ENCODE data around the gene DOCK10.

DOCK10 gene

DNA sequence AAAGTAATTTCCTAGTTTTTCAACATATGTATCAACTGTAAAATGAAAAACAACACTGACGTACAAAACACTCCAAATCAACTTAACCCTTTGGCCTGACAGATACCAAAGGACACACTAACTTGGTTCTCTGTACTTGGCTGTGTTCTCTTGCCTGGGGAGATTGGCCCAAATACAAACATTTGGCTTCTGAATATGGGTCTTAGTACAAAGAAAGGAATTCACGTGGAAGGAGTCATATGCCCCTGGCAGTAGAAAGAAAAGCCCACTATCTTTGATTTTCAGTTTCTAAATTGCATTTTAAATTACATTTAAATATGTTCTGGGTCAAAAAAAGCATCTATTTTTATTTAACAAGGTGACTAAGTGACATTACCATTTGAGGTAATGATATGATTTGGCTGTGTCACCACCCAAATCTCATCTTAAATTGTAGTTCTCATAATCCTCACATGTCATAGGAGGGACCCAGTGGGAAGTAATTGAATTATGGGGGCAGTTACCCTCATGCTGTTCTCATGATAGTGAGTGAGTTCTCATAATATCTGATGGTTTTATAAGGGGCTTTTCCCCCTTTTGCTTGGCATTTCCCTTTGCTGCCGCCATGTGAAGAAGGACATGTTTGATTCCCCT is 172.6 kb downstream of the DOCK10 start:
- DNase-seq, result no peak

DNA sequence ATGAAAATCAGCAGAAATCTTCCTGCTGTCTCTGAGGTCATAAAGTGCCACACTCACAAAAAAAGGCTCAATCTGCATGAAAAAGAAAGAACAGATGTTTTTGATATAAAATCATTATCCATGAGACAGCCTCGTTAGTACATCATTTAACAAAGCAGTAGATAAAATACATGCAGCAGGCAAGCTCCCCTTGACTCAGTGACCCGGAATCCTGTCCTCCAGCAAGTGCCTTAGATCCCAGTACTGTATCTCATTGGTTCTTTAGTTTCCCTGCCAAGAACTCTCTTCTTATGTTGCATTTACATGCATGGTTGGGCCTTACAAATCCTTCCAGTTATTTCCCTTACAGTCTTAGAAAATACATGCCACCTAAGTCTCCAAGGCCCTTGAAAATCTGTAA is 177.3 kb downstream of the DOCK10 start:
- no peak for DNase-seq

DNA sequence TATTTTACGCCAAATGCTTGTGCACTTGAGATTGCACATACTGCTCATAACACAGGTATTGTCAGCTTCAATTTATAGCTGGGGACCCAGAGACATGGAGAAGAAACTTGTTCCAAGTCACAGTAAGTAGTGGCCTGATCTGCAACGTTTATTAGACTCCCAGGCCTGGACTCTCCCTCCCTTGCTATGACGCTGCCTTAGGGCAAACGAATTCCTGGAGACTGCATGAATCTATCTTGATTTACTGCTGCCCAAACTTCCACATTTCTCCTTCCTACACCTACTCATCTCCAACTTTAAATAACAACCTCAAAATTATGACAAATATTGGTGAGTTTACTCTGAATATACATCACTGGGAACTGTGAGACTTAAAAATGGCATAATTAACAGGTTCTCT is 181.0 kb downstream of the DOCK10 start:
- no peak for DNase-seq

DNA sequence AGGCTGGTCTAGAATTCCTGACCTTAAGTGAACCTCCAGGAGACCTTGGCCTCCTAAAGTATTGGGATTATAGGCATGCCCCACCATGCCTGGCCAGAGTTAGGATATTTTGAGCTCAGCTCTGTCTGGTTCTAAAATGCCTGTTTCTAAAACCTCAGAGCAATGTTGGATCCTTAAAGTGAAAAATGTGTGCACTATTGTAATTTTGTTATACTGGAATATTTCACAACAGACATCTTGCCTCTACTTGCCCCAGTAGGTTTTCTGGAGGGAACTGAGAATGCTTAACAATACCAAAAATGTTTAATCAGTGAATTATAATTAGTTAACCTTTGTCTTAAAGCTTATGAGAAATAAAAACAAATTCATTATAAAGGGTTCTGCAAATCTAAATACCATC is 181.5 kb downstream of the DOCK10 start:
- DNase-seq, result no peak

DNA sequence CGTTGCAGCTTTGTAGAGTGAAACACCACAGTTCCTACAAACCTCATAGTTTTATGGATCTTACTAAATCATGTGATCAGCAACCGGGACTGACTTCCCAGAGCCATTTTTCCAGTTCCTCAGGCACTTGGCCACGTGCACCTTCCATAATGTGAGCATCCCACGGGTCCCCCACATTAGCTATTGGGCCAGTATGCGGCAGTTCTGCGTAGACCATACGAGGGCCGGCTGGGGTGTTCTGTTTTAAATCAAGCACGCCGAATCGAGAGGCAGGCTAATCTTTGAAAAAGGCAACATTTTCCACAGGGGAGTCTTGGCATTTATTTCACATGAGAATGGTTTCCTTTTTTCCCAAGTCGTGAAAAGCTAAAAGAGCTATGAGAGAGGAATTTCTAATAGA is 190.5 kb downstream of the DOCK10 start:
- DNase-seq, result no peak

DNA sequence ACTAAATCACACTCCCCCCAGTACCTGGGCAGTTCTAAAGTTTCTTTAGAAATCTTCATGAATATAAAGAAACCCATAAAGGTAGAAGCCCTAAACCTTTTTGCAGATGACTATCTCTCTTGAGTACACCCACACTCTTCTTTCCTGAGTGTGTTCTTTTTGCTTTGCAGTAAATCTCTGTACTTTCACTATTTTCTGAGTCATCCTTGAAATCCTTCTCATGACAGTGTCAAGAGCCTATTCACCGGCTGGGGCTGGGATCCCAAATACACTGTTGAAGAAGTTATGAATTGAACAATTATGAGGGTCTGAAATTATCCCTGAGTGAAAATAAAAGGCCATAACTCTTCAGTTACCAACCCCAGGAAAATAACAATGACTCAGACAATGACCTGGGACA is 192.2 kb downstream of the DOCK10 start:
- no peak for DNase-seq

DNA sequence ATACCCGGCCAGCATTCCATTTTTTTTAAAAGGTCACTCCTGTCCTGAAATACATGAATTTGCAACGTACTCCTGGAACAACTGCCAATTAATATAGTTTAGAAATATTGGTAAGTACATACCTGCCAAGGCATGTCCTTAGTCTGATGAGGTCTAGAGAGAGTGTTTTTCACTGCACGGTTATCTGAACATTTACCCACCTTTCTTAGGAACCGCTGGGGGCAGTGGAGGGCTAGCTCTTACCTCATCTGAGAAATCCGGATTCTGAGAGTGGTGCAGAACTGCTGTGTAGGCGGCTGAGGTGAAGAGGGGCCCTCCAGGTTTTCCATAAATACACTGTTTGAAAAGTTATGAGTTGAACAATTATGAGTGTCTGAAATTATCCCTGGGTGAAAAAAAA is 193.0 kb downstream of the DOCK10 start:
- no peak for DNase-seq

DNA sequence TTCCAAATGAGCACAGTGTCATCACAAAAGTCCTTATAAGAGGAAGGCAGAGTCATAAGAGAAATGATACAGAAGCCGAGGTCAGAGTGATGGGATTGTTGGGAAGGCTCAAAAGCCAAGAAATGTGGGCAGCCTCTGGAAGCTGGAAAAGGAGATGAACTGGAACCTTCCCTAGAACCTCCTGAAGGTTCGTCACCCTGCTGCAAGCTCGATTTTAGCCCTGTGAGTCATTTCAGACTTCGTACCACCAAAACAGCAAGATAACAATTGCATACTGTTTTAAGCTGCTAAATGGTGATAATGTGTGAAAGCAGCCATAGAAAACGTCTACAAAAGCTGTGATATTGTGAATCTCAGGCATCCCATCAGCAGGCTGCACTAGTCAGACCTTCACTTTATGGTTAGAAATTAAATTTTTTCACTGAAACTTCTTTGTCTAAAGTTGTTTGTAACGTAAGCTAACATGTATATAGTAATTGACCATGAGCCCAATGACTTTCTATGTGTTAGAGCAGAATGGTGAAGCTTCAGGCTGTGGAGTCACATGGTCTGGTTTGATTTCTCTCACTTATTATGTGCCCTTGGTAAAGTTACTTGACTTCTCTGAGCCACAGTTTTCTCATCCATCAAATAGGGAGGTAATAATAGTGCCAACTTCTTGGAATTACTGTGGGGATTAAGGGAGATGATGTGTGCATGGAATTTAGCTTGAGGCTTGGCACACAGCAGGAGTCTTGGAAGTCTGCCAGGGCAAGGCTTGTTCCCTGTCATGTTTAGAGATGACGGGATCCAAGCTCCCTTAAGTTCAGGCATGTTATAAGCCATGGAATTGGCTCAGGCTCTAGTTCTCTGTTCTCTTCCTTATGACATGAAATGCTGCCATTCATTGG is 194.1 kb downstream of the DOCK10 start:
- DNase-seq, result no peak

DNA sequence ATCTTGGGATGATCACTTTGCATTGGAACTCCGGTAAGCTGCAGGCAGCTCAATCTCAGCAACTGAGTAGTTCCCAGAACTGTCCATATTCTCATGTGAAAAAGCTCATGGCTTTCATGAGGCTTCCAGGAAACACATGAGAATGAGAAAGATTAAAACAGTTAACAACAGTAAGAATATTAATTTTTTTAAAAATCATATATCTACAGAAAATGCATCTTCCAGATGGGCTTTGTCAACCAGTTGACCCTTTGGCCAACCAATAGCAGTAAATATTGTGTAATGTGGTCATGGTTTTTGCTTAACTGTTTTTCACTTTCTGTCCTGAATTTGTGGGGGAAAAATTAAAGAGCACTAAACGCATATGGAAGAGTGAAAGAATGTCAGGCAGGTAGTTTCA is 194.9 kb downstream of the DOCK10 start:
- no peak for DNase-seq

DNA sequence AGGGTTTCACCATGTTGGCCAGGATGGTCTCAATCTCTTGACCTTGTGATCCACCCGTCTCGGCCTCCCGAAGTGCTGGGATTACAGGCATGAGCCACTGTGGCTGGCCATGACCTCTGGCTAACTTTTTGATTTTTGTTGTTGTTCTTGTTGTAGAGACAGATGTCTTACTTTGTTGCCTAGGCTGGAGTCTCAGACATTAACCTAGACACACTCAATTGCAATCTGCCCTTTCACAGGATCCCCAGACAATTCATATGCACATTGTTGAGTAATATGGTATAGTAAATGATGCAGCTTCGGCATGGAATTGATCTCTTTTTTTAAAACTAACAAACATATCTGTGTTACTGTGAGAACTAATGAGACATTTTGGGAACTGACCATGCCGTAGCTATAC is 195.6 kb downstream of the DOCK10 start:
- no peak for DNase-seq

DNA sequence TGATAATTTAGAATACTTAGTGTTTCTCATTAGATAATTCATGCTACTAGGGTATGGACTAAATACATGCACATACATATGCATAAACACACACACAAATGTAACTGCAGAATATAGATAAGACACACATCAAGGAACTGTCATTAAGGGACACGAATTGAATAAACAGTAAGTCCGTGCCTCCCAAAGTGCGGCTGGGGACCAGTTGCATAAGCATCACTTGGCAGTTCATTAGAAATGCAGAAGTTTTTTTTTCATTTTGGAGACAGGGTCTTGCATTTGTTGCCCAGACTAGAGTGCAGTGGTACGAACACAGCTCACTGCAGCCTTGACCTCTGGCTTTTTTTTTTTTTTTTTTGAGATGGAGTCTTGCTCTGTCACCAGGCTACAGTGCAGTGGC is 196.1 kb downstream of the DOCK10 start:
- no peak for DNase-seq

DNA sequence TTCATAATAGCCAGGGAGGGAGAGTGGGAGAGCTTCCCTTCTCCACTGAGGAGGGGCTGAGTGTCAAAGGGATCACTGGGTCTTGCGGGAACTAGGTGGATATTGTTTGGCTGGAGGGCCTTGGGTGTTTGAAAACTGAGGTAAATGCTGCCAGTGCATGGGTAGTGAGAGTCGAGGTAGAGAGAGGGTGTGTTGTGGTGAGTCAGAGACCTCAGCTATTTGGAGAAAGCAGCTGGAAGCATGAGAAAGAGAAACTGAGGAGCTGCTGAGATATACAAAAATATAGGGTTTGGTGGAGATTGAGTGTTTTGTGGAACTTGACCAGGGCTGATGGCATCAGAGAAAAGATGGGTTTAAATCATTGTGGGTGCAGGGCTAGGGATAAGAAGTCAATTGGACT is 199.1 kb downstream of the DOCK10 start:
- no peak for DNase-seq

DNA sequence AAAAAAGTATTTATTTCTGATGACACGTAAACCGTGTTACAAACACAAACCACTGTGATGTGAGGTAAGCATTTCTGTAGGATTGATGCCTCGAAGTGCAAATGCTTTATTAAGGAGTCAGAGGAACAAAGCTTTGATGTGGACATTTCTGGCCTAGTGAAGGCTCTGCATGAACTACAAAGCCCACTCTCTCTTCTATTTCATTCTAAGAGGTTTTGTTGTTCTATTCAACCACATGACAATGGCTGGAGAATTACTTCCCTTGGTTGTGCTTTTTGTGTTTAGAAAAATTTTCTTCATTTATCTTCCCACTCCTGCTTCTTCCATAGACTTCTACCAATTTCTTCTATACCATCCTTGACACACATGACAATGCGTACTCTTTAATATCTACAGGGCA is 200.4 kb downstream of the DOCK10 start:
- no peak for DNase-seq

DNA sequence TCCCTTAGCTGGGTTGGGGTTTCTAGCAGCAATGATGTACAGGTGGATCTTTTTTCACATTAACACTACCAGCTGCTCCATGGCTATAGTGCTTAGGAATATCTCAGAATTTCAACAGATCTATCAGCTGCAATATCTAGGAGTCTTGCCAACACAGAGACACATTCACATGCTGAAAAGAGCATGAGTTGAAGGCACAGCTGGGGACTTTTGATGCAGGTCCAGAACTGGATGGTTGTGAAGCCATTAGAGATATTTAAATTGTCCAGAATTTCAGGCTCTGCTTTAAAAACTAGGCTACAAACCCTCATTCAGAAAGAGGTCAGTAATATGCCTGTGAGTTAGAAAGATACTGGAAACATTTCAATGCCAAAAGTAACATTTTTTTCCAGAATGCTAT is 203.9 kb downstream of the DOCK10 start:
- DNase-seq, result no peak

DNA sequence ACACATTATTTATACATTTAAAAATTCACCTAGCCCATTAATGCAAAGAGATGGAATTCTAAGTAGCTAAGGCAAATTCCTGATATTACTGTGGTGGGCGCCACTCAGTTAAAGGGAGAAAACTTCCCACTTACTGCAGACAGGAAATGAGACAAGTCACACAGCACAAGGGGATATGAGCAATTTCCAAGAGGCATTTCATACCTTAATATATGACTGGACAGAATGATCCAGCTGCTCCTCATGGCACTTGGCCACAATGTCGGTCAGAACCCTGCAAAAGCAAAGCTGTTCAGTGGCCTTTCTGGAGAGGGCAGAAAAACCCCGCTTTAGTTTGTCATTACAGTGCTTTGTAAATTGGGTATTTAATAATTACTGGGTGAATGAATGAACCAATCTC is 204.7 kb downstream of the DOCK10 start:
- DNase-seq, result no peak

DNA sequence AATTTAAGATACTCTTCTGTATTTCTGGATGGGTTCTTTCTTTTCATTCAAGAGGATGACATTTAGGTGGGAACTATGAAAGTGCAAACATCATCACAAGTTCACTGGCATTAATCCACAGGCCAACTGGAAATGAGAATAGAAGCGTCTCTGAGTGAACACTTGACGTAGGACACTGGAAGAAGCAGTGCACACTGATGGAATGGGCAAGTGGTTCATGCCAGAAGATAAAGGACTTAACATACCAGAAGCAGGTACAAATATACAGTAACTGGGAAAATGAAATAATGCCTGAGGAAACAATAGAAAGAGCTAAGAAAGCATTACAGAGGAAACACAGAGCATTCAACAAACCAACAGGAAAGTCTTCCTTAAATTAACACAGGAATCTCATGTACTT is 205.2 kb downstream of the DOCK10 start:
- DNase-seq, result no peak

DNA sequence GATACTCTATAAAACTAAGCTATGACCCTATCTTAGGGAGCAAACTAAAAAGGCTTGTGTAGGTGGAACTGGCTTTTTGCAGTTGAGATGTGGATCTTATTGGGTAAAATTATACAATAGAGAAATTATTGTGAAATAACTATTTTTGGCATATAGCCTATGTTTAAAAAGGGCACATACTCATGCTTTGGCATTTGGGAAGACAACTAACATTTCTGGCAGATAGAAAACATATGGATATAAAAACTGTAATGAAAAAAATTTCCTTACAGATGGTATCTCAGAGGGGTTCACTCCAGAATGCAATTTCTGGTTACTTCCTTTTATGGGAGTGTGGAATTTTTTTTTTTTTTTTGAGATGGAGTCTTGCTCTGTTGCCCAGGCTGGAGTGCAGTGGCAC is 206.0 kb downstream of the DOCK10 start:
- no peak for DNase-seq

DNA sequence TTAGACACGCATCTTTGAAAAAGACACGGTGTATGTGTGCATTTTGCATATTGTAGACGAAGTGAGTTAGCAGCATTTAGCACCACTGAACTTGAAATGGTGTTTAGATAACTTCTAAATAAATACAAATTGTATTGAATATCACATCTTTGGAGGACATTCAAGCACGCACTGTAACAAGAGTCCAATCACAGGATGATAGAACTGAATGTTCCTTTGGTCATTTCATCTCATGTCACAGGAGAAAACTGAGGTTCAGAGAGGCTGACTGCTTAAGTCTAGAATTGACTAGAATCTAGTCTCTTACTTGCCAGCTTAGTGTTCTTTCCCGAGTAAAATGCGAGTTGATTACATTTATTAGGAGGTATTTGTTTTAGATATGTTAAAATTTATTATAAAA is 206.9 kb downstream of the DOCK10 start:
- DNase-seq, result no peak

DNA sequence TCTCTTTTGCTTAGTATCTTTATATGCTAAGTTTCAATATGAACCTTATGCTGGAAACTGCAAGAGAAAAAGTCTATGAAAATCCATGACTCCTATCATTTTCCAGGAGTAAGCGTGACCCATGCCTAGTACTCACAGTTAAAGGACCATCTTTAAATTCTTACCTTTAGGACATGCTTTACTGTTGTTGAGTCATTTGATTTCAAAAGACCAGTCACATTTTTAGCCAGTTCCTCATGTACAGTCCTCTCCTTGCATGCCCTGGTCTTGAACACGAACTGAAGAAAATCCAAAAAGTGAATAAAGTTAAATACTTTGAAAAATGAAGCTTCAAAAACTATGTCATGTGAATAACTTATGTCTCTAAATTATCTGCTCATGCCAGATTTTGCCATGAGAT is 208.3 kb downstream of the DOCK10 start:
- DNase-seq, result no peak

DNA sequence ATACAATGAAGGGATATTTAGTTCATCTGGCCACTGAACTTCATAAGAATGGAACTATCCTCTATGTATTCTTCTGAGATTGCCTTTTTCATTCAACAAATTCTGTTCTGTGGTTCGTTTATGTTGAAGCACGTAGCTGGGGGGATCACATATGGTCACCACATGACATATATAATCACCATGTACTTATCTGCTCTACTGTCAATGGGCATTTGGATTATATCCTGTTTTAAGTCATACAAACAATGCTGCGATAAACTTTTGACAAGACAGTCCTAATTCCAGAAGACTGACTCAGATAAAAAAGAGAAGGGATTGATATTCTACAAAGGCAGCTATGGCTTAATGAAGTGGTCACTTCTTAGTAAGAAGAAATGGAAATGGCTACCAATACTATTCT is 210.1 kb downstream of the DOCK10 start:
- DNase-seq, result no peak

DNA sequence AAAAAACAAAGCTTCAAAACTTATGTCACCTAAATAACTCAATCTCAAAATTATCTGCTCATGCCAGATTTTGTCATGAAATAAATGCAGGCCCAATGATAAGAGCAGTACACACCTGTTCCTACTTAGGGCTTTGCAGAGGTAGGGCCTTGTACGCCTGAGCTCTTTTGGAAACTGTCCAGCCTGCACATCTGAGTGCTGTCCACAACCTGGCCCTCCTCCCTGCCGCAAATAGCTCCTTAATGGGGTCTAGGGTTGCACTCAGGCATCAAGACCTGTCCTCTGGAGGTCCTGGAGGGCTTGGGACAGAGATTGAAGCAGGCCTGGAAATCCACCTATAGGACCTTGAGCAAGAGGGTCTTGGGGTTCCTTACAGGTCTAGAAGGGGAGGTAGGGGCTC is 210.7 kb downstream of the DOCK10 start:
- DNase-seq, result no peak

DNA sequence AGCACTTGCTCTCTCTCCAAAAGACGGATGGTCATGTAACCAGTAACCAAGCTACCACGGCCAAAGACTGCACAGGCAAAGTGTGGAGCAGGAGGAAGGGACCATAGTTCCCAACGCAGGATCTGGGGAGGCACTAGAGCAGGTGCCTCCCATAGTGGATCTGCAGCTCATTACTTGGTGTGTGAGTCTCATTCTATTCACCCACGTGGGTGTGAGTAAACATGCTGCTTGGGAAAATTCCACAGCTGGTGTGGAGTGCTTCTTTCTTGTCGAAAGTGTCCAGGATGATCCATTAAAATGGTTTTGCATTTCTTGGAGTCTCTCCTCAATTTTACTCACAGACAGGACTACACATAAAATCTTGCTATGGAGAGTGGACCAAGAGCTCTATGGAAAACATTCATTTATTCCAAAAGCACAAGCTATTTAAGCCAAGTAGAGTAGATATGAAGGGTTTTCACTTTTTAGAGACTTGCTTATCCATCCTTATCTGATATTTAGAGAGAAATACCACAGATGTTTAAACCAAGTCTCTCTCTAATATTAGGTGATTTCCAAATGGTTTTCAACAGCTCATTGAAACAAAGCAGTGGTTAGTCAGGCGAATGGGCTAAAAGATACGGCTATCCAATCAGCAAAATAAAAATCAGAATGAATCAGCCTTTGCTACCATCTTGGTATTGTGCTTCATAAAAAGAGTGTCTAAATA is 221.8 kb downstream of the DOCK10 start:
- DNase-seq, result no peak

DNA sequence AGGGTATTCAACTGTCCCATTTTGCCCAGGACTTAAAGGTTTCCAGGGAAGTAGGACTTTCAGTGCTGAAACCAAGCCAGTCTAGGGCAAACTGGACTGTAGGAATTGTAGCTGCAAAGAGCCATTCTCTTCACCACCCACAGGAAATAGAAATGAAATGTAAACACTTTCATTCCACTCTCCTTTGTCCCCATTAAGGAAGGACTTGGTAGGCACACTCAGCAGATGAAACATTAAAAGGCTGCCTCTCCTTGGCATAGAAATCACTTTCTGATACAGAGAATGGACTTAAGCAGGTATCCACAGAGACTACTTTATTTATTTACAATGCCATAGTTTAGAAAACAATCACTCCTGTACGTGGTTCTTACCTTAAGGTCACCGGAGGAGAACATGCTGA is 223.2 kb downstream of the DOCK10 start:
- DNase-seq, result no peak

DNA sequence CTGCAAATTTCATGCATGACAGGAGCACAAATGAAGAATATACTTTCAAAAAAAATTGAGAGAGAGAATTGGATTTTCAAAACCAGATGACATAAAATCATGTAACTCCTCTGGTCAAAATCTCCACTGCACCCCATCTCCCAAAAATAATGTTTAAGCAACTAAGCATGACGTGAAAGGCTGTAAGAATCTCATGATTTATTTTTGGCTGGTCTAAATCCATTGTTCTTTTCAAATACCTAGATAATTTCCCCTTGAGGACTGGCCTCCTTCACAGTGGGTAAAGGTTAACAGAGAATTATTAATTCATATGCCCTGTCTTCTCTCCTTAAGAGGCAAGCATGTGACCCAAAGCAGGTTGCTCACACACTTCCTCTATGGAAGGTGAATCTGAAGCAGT is 224.6 kb downstream of the DOCK10 start:
- no peak for DNase-seq

Measured in hematopoietic multipotent progenitor cell treated with erythropoietin and hydrocortisone succinate and interleukin-3 and kit ligand, for 6 days (in vitro differentiated cells).